Measurements from ENCODE around the gene VSIG8.

VSIG8 gene

DNA sequence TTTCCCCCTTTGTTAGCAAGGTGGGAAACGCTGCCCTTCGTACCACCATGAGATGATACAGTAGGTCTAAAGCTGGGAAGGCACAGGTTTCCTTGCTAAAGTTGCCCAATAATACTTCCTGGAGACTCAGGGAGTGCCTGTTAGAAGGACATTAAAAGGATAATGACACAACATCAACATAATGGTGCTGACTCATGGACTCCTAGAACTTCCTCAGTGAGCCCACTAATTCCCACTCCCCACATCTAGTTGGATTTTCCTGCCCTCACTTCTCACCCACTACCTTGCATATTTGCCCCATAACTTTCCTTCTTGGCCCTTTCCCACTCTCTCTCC lies 20.0 kb upstream of the VSIG8 start:
- no peak for DNase-seq

- no peak for DNase-seq
Measured at GRCh38 chr1:159881622-159882526, 19.4 kb upstream of the VSIG8 start.

GRCh38 chr1:159880430-159880829 lies 18.0 kb upstream of the VSIG8 start:
- no peak for DNase-seq

- DNase-seq: peak; percentile 50
Measured at GRCh38 chr1:159879977-159880376, 17.5 kb upstream of the VSIG8 start.

DNA sequence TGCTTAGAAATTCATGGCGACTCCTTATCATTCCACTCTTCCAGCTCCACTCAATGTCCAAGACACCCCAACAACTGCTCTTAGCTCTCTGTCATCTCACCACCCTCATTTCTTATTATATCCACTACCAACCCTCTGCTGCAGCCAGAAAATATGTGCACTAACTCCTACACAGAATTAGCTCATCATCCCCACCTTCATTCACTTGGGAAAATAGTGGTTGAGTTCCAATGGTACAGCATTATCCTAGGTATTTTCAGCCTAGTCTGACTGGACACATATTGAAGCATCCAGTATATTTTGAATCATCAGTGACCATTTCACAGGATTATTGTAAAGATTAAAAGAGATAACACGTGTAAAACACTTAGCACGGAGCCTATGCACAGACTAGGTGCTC lies 16.7 kb upstream of the VSIG8 start:
- DNase-seq: no peak

GRCh38 chr1:159877695-159878444 lies 15.4 kb upstream of the VSIG8 start:
- DNase-seq: peak; percentile 76

DNA sequence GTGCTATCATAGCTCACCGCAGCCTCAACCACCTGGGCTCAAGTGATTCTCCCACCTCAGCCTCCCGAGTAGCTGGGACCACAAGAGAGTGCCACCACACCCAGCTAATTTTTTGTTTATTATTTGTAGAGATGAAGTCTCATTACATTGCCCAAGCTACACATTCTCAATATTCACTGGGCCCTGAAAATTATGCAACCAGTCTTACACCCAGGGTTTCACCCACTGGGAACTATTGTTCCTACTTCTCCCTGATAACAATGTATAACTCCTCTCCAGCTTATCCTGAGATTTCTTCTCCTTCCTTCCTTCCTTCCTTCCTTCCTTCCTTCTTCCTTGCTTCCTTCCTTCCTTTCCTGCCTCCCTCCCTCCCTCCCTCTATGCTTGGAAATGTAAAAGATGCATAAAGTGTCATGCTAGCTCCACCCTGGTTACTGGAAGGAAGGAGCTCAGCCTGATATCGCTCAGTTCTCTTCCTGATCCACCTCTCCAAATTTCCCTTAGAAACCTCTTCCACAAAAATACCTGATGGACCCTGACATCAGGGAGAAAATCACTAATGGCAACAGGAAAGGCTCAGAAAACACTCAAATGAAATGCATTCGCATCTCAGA lies 11.2 kb upstream of the VSIG8 start:
- DNase-seq: no peak

DNA sequence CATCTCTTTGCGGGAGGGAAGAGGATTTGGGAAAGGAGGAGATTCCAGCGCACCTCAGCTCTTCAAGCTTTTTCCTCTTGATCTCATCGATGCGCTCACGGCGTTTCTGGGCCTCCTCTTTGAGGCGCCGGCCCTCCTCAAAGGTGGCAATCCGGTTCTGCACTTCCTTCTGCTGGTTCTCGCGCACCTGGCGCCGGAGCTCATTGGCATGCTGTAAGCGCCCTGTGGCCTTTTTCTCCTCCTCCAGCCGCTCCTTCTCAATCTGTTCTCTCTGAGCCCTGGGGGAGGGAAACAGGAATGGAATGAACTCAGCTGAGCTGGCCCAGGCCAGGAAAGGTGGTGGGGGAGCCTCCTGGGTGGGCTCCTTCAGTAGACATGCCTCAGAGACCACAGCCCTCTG lies 10.4 kb upstream of the VSIG8 start:
- no peak for DNase-seq

GRCh38 chr1:159870704-159871103 lies 8.2 kb upstream of the VSIG8 start:
- no peak for DNase-seq

DNA sequence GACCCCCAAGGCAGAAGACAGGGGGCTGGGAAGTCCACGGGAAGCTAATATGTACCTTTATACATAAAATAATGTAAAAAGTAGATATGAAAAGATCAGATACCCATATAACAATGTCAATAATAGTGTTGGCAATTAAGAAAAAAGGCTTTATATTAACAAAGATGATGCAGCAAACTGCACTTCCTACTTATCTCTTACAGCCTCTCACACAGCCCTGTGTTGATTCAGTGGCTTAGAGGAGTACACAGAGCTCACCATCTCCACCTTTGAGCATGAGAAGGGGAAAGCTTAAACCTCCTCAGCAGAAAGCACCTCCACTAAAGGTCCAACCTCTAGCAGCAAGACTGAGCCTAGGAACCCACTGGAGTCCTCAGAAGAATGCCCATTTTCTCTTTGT lies 7.2 kb upstream of the VSIG8 start:
- peak; percentile 60 for DNase-seq

DNA sequence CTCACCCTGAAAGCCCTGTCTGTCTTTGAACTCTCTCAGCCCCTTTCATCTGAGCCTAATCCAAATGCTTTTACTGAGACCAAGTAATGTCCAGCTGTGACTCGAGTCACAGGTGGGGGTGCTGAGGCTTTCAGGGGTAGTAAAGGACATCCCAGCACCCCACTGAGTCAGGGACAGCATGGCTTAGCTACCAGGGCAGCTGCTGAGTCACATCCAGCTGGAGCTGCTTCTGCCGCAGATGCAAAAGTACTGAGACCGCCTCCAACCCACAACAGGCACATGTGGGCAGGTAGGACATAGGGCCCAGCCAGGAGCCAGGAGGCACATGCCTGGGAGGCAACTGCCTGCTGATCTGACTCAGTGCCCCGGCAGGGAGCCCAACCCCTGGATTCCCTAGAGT lies 6.7 kb upstream of the VSIG8 start:
- peak; percentile 59 for DNase-seq

GRCh38 chr1:159868766-159869165 lies 6.3 kb upstream of the VSIG8 start:
- peak; percentile 28 for DNase-seq

DNA sequence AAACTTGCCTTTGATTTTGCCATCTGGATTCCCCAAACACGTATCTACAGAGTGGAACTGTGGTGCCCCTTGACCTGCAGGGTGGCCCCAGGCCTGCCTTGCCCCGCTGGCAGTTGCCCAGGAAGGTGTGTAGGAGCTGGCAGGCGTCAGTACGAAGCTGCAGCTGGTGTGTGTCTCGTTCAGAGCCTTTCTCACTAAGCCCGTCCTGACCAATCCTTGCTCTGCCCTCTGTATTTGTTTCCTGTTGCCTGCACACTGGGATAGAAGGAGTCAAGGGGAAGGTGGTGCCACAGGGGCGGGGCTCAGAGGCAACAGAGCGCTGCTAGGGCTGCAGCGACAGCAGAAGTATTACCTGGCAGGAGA lies 5.2 kb upstream of the VSIG8 start:
- DNase-seq: no peak

GRCh38 chr1:159866905-159867663 lies 4.6 kb upstream of the VSIG8 start:
- no peak for DNase-seq

- DNase-seq: no peak
Measured at GRCh38 chr1:159866066-159866465, 3.6 kb upstream of the VSIG8 start.

- DNase-seq: no peak
Measured at GRCh38 chr1:159864262-159864661, 1.8 kb upstream of the VSIG8 start.

GRCh38 chr1:159862031-159862430 lies 426 bp downstream of the VSIG8 start:
- DNase-seq: no peak

- DNase-seq: no peak
Measured at GRCh38 chr1:159861218-159861617, 1.2 kb downstream of the VSIG8 start.

DNA sequence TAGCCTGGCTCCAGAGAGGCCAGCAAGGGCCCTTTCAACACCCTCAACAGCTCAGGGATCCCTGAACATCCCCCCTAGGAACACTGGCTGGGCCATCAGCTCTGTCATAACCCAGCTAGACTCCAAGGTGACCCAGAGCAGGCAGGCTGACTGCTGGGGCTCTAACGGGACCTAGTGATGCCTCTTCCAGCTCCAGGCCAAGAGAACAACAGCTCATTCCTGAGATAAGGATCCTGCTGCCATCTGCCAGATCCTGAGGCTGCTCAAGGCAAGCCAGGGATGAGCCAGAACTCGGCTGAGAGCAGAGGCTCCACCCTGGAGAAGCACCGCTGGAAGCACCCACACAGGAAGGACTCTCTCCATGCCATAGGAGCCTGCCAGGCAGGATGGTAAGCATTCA lies 2.0 kb downstream of the VSIG8 start:
- no peak for DNase-seq

- DNase-seq: no peak
Measured at GRCh38 chr1:159859767-159860322, 2.6 kb downstream of the VSIG8 start.

- DNase-seq: no peak
Measured at GRCh38 chr1:159857889-159858288, 4.6 kb downstream of the VSIG8 start.

DNA sequence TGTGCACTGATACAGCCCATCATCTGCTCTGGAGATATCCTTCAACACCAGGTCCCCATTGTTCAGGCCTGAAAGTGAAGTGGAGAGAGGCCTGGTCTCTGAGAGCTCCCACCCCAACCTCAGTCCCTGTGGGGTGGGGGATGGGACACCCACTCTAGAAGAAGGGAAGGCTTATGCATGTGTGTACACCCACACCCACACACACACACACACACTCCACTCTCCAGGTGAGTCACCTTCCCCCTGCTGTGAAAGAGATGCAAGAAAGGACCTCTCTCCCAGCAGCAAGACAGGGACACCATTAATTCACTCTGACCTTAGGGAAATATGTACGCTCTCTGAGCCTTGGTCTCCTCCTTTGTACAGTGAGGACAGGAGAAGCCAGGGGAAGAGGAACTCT lies 5.9 kb downstream of the VSIG8 start:
- no peak for DNase-seq

GRCh38 chr1:159855709-159856108 lies 6.7 kb downstream of the VSIG8 start:
- no peak for DNase-seq

Measured in hematopoietic multipotent progenitor cell treated with erythropoietin and hydrocortisone succinate and interleukin-3 and kit ligand, for 6 days (in vitro differentiated cells).